ENCODE measurements around the gene PLEKHH1. TPM values are rescaled to one million over a fixed set of nuclear protein-coding genes. Genes with fewer than 3 reads are reported as not detected.

Gene PLEKHH1
- total RNA-seq, 6 experiments from 2014 or later = 1.9 to 4.1 (median 3.0) TPM

DNA sequence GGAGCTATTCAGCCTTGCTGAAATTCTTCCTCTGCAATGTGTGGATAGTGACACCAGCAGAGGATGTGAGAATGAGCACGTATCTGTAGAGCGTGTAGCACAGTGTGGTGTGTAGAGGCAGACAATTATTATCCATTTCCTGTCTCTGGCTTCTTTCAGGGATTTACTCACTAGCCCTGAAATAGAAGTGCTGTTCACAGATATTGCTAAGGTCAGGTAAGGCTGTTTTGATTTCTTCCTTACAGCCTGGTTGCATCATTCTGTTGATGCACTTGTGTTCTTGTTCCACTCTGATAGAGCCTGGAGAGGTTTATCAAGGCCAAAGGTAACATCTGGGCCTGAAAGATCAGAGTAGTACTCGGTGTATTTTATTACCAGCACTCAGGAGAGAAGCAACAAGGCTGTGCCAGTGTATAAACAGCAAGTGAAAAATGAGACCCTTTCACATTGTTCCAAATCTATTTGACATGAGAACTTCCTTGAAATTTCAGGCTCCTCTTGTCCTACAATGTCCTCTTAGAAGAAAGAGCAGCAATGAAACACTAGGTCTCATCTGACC, 103.3 kb downstream of the PLEKHH1 start:
- Histone ChIP-seq H3K27ac (no peak overlapping the region), H3K4me3 (no peak overlapping the region), H3K27me3 (no peaks in the 10 kb centered on the region), H3K36me3 (no peaks in the 10 kb centered on the region), H3K4me1 (no peaks in the 10 kb centered on the region), H3K9me3 (no peaks in the 10 kb centered on the region)
- ATAC-seq = peak in 2 of 4 donors; percentile 43 to 65
- no peak for DNase-seq
- TF ChIP-seq, protein P1, sequence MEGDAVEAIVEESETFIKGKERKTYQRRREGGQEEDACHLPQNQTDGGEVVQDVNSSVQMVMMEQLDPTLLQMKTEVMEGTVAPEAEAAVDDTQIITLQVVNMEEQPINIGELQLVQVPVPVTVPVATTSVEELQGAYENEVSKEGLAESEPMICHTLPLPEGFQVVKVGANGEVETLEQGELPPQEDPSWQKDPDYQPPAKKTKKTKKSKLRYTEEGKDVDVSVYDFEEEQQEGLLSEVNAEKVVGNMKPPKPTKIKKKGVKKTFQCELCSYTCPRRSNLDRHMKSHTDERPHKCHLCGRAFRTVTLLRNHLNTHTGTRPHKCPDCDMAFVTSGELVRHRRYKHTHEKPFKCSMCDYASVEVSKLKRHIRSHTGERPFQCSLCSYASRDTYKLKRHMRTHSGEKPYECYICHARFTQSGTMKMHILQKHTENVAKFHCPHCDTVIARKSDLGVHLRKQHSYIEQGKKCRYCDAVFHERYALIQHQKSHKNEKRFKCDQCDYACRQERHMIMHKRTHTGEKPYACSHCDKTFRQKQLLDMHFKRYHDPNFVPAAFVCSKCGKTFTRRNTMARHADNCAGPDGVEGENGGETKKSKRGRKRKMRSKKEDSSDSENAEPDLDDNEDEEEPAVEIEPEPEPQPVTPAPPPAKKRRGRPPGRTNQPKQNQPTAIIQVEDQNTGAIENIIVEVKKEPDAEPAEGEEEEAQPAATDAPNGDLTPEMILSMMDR (IDR thresholded peaks at IDR 0.05) = no peak
- TF ChIP-seq POLR2A (IDR thresholded peaks at IDR 0.05) = no peak
- intact Hi-C loops (cut with DNase I) = no loop called here
- 76% methylated on average over 3 of the region's 3 CpGs for WGBS (ENCODE audit: insufficient coverage, low coverage, low lambda C conversion rate, missing lambda C conversion rate)

DNA sequence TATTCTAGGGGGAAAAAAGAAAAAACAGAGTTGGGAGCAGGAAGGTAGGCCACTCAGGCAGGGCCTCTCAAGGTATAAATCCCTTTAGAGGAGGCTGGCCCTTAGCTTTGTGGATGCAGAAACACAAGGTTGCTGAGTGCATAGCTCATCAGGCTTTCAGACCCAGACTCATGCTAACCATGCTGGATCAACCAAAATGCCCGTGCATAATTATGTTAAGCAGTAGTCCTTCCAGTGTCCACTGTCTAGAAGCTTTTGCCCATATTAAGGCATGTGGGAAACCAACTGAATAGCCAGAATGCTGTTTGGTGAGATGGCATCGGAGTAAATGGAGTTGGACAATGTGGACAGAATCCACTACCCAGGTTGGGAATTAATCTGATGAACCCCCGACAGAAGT, 105.6 kb downstream of the PLEKHH1 start:
- Histone ChIP-seq H3K27me3 (no peaks in the 10 kb centered on the region), H3K36me3 (no peaks in the 10 kb centered on the region), H3K4me1 (no peaks in the 10 kb centered on the region), H3K4me3 (no peak overlapping the region), H3K27ac (no peak overlapping the region), H3K9me3 (no peaks in the 10 kb centered on the region)
- 81% methylated on average over 3 of the region's 3 CpGs for WGBS (ENCODE audit: insufficient coverage, low coverage, low lambda C conversion rate, missing lambda C conversion rate)
- intact Hi-C loops (cut with DNase I) = no loop called here
- no peak for ATAC-seq
- no peak for DNase-seq
- TF ChIP-seq POLR2A (IDR thresholded peaks at IDR 0.05) = no peak
- TF ChIP-seq, protein P1 (IDR thresholded peaks at IDR 0.05) = no peak

Small RNA genes within 50 kb of the gene (small RNA-seq; reads per million reads assigned to genes)
- gene AL132640.3 (0 reads per million in 2 experiments), gene RF00019 (0 reads per million in 2 experiments)

Other genes with a start within 250 kb of the PLEKHH1 start
- 10 to 100 TPM; 20.4 to 37.4 (median 27.9) TPM for gene ATP6V1D, start 173.5 kb upstream of the PLEKHH1 start, total RNA-seq
- gene EIF2S1, start 173.0 kb upstream of the PLEKHH1 start, total RNA-seq = 10 to 100 TPM; 32.8 to 57.8 (median 50.4) TPM
- 10 to 100 TPM in 4 of 6 experiments, 1 to 10 TPM in 2; 8.3 to 16.2 (median 12.1) TPM for gene PLEK2, start 121.1 kb upstream of the PLEKHH1 start, total RNA-seq
- 1 to 10 TPM in 3 of 6 experiments, under 1 TPM in 3; 0.06 to 1.8 (median 1.2) TPM for gene TMEM229B, start 44.6 kb upstream of the PLEKHH1 start, total RNA-seq
- gene PIGH, start 67.0 kb downstream of the PLEKHH1 start, total RNA-seq = 10 to 100 TPM; 12.7 to 16.0 (median 13.8) TPM
- gene ARG2, start 86.6 kb downstream of the PLEKHH1 start, total RNA-seq = 1 to 10 TPM in 3 of 6 experiments, under 1 TPM in 2, not detected in 1; 0.92 to 3.3 (median 1.7) TPM
- gene VTI1B, start 141.3 kb downstream of the PLEKHH1 start, total RNA-seq = 10 to 100 TPM; 44.2 to 70.1 (median 54.6) TPM
- 100 to 1,000 TPM in 2 of 6 experiments, 10 to 100 TPM in 4; 35.5 to 106 (median 83.4) TPM for gene RDH11, start 162.5 kb downstream of the PLEKHH1 start, total RNA-seq
- gene RDH12, start 168.6 kb downstream of the PLEKHH1 start, total RNA-seq = 1 to 10 TPM in 5 of 6 experiments, under 1 TPM in 1; 0.22 to 2.4 (median 1.2) TPM